Glomerular visceral epithelial cell (primary cell): Measurements from ENCODE around the gene INSL4.

Experiments used
- DNase-seq: peaks from one replicate; pipeline ENCODE4 v3.0.0-alpha.2; 2016; ENCODE audit errors: extremely low spot score

Gene INSL4

DNA sequence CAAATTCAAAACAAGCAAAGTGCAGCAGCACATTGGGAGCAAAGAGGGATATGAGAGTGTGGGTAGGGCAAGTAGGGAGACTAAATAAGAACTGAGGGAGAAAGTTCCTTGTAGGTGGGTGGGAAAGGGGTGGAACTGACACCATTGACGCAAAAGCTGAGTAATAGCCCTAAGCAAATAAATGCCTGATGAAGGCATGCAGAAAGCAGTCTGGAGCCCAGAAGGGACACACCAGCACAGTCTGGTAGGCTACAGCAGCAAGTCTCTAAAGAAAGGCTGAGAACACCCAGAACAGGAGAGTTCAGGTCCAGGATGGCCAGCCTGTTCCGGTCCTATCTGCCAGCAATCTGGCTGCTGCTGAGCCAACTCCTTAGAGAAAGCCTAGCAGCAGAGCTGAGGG is at the start of gene INSL4:
INSL4 (plus strand) TSS at position 208 of the 400 bp plus-strand sequence; CDS start at position 313, 105 bp downstream.
- DNase-seq, result peak; percentile 8

DNA sequence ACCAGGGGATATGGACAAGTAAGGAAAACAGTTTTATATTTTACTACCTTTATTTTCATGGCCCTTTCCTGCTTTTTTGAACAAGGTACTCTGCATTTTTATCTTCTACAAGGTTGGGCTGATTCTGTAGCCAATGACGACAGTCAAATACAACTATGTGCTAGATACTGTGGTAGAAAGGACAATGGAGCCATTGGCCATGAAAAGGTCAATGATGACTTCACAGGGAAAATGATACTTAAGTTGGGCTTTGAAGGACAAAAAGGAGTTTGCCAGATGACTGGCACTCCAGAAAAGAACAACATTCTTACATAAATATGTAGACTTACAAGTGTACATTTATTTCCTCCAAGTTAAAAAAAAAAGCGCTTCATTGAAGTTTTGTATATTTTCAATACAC is 46.4 kb upstream of the INSL4 start:
- DNase-seq, result no peak

DNA sequence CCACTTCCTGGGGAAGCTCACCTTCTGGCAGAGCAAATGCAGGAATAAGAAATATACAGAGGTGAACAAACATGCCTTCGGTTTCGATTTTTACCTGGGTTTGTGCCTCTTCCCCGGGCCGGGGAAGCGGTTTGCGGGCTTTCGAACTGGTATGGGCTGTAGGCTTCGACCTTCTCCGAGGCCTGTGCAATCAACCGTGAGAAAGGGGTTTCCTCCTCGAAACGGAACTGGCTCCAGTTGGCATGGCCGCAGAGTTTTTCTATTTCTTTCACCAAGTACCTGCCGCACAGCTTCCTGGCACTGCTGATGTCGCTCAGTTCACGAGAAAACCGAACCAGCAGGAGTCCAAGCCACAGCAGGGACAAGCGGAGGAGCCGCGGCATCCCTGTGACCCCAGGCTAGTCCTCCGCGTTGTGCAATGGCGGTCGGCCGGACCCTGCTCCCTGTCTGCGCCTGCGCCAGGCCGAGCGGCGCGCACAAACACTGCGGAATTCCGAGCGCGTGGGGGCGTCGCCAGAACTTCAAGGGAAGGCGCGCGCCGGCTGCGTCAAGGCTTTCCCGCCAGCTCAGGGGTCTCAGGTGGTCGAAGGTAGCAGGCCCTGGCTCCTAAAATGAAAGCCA is 45.9 kb upstream of the INSL4 start, which contains the start of gene INSL6:
INSL6 (minus strand) TSS at position 420 of the 621 bp plus-strand sequence; CDS start at position 383, 37 bp downstream.
- no peak for DNase-seq

DNA sequence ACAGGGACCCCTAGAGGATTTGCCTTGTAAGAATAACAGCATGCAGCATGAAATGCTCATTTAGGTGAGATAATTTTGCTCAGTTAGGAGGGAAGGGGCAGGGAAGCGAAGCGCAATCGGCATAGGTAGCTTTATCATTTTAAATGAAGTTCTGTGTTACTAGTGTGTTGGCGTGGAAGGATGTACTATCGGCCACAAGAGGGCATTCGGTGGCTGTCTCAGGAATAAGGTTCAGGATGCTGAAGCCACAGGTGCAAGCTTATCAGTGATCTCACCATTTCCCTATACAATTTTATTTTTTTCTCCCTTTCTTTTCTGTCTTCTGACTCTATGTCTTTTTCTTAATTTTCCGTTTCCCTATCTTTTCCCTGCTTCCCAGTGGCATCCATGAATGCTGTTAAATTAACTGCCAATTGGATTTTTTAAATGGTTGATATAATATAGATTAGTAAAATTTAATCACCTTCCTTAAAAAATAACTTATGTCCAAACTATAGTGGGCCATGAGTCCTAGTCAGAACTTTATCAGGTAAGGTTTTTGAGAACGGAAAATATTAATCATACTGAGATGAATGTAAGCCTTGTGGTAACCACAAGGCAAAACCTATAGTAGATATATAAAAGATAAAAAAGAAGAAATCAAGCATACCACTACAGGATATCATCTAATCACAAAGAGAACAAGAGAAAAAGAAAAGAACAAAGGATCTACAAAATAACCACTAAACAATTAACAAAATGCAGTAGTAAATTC is 44.6 kb upstream of the INSL4 start:
- DNase-seq, result peak; percentile 78

DNA sequence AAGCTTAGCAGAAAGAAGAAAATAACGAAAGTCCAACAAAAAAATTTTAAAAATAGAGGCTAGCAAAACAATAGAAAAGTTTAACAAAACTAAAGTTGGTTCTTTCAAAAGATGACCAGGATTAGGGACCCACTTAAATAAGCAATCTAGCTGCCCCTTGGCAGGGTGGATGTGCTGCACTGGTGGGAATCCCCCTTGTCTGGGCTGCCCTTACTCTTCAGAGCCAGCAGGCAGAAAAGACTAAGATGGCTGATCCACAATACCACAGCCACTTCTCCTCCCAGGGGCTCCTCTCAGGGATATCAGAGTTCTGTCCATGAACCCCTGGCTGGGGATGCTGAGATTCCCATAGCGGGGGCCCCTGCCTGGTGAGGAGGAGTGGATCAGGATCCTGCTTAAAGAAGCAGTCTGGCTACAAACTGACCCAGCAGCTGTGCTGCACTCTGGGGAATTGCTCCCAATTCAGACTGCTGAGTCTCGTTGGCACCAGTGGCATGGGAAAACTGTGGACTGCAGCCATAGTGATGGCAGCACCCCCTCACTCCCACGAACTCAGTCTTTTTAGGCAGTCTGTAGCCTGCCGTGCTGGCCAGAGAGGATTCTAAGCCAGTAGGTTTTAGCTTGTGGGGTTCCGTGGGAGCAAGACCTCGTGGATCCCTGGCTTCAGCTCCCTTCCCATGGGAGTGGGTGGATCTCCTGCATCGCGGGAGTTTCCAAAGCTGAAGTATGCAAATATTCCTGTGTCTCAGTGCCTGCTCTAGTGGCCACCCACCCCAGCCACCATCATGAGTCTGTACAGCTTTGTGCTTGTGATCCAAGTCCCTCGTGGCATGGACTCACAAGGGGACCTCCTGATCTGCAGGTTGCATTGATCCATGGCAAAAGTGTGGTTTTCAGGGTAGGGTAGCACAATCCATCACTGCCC is 42.9 kb upstream of the INSL4 start:
- no peak for DNase-seq

DNA sequence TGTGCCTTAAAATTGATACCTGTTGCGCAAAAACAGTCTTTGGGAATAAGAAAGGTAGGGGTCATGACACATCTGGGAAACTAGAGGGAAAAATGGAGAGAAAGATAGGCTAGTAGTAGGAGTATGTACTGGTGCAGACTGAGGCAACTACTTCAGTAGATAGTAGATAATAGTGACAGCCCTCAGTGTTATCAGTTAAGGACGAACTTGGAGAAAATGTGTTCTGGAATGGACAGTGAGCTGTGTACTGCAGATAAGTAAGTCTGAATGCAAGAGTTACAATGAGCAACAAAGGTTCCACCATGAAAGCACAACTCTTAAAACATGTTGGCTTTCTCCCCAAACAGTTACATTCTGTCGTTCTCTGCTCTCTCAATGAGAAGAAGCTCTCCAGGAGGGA is 39.2 kb upstream of the INSL4 start:
- DNase-seq, result no peak

DNA sequence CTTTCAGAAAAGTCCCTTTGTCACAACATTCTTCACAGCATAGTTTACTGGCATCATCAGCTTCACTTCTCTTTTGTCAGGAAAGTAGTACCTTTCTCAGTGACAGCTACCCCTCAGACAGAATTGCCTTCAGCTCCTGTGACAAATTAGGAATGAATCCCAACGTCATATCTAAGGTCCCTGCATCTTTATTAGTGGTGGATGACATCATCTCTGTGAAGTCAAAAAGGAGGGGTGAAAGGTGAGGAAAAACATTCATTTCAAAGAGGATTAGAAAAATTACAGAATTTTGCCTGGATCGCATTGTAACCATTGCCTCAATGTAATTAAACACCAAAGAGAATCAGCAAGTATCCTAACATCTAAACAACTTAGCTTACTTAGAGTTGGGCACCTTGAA is 37.9 kb upstream of the INSL4 start:
- DNase-seq, result no peak

DNA sequence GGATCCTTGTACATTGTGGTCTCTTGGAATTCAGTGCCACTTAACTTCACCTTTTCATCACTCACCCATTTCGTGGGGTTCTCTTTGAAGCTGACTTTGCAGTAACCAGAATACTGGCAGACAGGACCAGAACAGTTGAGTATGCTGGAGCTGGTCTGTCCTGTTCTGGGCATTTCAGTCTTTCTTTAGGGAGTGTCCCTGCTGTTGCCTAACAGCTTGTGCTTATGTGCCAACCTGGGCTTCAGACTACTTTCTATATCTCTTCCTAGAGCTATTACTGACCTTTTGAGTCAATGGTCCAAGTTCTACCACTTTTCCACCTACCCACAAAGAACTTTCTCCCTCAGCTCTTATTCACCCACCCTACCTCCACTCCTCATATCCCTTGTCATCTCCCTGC is 35.8 kb upstream of the INSL4 start:
- no peak for DNase-seq

DNA sequence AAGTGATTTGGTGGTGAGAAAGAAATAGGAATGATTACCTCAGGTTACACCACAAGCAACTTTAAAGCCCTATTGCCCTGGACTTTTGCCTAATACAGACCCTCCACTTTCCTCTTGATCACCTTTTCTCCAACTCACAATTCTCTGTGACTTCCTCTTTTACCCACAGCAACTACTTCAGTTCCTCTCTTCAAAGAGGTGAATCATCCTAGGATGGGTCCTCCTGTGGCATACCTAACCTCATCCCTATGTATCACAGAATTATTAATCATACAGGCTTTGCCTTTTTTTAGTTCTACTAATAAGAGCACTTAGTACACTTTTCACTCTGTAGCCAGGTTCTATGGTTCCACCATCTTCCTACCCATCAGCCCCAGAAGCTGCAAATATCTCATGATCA is 26.1 kb upstream of the INSL4 start:
- DNase-seq, result no peak

DNA sequence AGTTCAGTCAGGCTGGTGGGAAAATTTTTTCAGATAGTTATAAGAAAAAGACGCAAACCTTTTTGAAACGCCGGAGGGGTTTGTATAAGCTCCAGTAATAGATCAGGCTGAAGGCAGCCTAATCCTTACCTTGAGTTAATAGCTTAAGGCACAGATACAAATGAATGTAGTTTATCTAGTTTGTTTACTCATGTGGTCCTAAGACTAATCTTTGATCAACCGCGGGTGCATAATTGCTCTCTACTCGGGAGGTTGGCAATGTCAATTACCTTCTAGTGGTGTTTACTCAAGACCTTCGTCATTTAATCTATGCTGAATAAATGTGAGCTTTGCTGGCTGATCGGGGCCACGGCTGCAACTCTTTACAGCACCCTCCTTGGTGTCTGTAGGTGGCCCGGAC is 665 bp upstream of the INSL4 start:
- no peak for DNase-seq

DNA sequence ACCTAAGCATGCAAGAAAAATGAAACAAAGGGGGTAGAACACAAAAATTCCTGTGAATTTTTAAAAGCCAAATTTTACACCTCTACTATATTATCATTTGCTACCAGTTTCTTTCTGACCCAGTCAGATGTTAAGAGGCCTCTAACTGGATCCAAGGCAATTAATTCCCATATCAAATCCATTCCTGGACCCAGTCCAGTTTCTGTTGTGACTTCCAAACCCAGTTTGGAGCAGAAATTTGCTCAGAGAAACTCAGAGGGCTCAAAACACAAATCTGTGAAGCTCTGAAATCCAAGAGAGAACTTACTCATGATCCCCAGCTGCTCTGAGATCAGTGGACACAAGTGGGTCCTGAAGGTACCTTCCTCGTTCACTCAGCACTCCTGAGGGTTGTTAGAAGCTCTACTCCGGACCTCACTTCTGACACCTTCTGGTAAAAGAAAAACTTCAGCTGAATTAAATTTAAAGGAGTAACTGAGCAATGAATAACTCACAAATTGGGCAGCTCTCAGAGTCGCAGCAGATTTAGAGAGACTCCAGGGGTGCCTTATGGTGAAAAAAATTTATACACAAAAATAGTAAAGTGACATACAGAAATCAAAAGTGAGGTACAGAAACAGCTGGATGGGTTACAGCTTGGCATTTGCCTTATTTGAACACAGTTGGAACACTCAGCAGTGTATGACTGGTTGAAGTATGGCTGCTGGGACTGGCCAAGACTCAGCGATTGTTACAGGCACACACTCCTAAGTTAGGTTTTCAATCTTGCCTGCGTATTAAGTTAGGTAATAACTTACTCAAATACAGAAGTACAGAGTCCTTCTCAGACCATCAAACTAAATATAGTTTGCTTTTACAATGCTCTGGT is 32.4 kb downstream of the INSL4 start:
- DNase-seq, result peak; percentile 28

DNA sequence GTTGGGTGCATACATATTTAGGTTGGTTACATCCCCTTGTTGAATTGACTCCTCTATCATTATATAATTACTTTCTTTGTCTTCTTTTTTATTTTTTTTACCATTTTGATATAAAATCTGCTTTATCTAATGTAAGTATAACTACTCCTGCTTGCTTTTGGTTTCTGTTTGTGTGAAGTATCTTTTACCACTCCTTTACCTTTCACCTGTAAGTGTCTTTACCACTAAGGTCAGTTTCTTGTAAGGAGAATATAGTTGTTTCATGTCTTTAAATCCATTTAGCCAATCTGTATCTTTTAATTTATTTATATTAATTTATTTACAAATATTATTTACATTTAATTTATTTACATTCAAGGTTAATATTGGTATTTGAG is 33.0 kb downstream of the INSL4 start:
- no peak for DNase-seq

DNA sequence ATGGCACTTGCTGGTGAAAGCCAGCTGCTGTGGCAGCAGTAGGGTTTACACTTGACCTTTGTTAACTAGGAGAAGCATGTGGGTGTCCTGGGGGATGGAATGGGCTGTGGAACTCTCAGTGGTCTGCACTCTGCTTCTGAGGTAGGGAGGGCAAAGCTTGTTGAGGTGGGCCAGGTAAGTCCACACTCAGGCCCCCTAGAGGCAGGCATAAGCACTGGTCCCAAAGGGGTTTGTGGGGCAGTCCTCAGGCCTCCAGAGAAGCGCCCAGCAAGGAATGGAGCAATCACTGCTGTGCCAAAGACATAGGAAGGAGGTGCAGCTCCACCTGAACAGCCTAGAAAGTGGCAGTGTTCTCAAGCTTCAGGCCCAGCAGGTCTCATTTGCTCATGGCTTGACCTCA is 34.7 kb downstream of the INSL4 start:
- no peak for DNase-seq

DNA sequence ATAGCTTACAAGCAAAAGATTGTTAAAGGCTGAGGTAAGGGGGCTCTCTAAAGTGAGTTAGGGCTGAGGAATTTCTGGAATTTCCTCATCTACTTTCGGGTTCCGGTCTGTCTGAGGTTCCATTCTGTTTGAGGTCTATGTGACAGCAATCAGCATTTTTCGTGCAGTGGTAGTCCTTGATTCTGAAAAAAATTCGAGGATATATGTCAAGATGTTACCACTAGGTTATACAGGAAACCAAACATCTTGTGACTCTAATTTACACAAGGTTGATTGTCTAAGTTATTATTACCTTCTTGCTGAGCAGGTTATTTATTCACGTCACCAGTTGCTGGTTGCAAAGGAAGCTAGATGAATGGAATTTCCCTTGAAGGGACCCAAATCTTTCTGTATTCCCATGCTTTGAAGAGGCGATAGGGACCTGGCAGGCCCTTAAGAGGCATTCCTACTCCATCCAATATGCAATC is 38.1 kb downstream of the INSL4 start:
- DNase-seq, result peak; percentile 90

DNA sequence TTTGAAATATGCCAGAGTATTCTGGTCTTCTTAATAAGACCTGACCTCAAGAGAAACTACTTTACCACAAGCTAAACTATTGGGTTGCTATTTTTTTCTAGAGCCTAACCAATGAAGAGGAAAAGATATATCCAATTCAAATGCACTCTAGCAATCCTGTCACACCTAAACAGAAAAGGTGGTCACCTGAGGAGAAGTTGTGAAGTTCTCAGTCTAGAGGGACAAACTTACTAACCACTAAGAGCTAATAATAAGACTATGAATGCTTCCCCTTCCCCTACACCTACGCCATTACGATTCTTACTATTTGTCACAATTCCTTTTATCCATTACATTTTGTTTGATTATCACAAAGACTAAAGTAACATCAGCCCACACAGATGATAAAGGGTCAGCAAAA is 43.6 kb downstream of the INSL4 start:
- DNase-seq, result no peak

DNA sequence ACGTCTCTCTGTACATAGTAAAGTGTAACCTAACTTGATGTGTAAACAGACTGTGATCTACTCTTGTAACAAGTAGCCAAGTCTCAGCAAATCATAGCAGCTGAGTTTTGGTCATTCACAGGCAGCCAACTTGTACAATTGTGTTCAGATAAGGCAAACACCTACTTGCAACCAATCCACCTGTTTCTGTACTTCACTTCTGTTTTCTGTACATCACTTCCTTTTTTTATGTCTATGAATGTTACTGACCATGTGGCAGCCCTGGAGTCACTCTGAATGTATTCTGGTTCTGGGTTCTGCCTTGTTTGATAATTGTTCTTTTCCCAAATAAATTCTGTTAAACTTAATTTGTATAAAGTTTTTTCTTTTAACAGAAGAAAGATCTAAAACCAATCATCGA is 47.3 kb downstream of the INSL4 start:
- DNase-seq, result no peak
